ENCODE data around the gene OTUD3.

DNA sequence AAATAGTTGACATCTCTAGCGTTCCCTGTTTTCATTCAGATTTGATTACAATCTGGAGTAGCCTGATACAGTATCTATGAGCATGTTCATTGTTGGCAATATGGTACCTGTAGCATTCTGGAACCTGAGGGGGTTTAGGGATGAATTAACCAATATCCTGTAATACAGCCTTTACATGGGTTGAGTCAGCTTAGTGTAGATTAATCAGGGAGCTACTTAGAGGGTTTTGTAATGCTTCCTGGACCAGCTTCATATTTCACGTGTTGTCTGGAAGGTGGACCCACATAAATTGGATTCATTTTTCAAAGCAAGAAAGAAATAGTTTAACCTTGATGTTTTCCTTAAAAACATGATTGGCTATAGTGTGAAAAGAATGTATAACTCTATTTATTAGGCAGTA is 3.6 kb downstream of the OTUD3 start:
- TF ChIP-seq, protein P1, sequence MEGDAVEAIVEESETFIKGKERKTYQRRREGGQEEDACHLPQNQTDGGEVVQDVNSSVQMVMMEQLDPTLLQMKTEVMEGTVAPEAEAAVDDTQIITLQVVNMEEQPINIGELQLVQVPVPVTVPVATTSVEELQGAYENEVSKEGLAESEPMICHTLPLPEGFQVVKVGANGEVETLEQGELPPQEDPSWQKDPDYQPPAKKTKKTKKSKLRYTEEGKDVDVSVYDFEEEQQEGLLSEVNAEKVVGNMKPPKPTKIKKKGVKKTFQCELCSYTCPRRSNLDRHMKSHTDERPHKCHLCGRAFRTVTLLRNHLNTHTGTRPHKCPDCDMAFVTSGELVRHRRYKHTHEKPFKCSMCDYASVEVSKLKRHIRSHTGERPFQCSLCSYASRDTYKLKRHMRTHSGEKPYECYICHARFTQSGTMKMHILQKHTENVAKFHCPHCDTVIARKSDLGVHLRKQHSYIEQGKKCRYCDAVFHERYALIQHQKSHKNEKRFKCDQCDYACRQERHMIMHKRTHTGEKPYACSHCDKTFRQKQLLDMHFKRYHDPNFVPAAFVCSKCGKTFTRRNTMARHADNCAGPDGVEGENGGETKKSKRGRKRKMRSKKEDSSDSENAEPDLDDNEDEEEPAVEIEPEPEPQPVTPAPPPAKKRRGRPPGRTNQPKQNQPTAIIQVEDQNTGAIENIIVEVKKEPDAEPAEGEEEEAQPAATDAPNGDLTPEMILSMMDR (conservative IDR thresholded peaks at IDR 0.05): no peak
- TF ChIP-seq ZFX (IDR thresholded peaks at IDR 0.05): no peak

All from C4-2B (cell line).